Vagina (tissue), 2 donors: ENCODE data around the gene MTCP1.

Experiments
- CTCF ChIP-seq, 3 experiments: fragments of 450-650 bp in 2 of 3; fragments of 200-600 bp in 1 of 3; sonication (generic) in 1 of 3; IDR thresholded peaks; one replicate each; pipeline ENCODE4 v1.5.1; 2017 to 2019; ENCODE audit warnings: antibody characterized with exemption in 3 of 3, mild to moderate bottlenecking in 2 of 3, moderate library complexity in 2 of 3
- POLR2A ChIP-seq, 2 donors: fragments of 450-650 bp; IDR thresholded peaks; one replicate each; pipeline ENCODE4 v1.6.1; 2017; ENCODE audit warnings: antibody characterized with exemption in 2 of 2, mild to moderate bottlenecking in 2 of 2, moderate library complexity in 2 of 2

GRCh38 chrX:155053656-155054055 is 17.3 kb downstream of the MTCP1 start:
- TF ChIP-seq POLR2A (IDR thresholded peaks at IDR 0.05) = no peak
- TF ChIP-seq CTCF (IDR thresholded peaks at IDR 0.05) = no peak
